Measurements from ENCODE around the gene SKI. TPM values are rescaled to one million over a fixed set of nuclear protein-coding genes. Genes with fewer than 3 reads are reported as not detected.

Gene SKI
- total RNA-seq, 3 donors from 2014 or later: 22.1 to 33.8 (median 26.7) TPM

- Histone ChIP-seq H3K9me3 (no peaks in the 10 kb centered on the region), H3K27ac (peak overlapping the region; percentile 88 to 96), H3K4me1 (peaks cover 44 to 69% of the 10 kb centered on the region in 2 donors), H3K36me3 (no peaks in the 10 kb centered on the region), H3K27me3 (no peaks in the 10 kb centered on the region), H3K4me3 (peak overlapping the region; percentile 66 to 80 (median 72))
- TF ChIP-seq POLR2AphosphoS5 (IDR thresholded peaks at IDR 0.05): no peak
- no peak for TF ChIP-seq CTCF (IDR thresholded peaks at IDR 0.05)
- no peak for TF ChIP-seq POLR2A (IDR thresholded peaks at IDR 0.05)
- DNase-seq (ENCODE audit: low spot score in 2 of 2): no peak
- intact Hi-C loops (cut with DNase I; ENCODE audit: low total_unique reads): no loop called here
These were observed 5.3 kb downstream of the SKI start for GRCh38 chr1:2233468-2233867.

GRCh38 chr1:2233997-2234761, 6.1 kb downstream of the SKI start:
- Histone ChIP-seq H3K4me3 (peak overlapping the region; percentile 66 to 80 (median 72)), H3K9me3 (no peaks in the 10 kb centered on the region), H3K36me3 (no peaks in the 10 kb centered on the region), H3K4me1 (peaks cover 49 to 76% of the 10 kb centered on the region in 2 donors), H3K27me3 (no peaks in the 10 kb centered on the region), H3K27ac (peak overlapping the region; percentile 88 to 96)
- intact Hi-C loops (cut with DNase I; ENCODE audit: low total_unique reads): no loop called here
- TF ChIP-seq CTCF (IDR thresholded peaks at IDR 0.05) (no peak), POLR2AphosphoS5 (IDR thresholded peaks at IDR 0.05) (peak; percentile 81 to 98 (median 91)), POLR2A (IDR thresholded peaks at IDR 0.05) (peak; percentile 19)
- peak; percentile 82 to 92 for DNase-seq (ENCODE audit: low spot score in 2 of 2)

- Histone ChIP-seq H3K27ac (peak overlapping the region; percentile 88 to 96), H3K36me3 (no peaks in the 10 kb centered on the region), H3K27me3 (no peaks in the 10 kb centered on the region), H3K9me3 (no peaks in the 10 kb centered on the region), H3K4me3 (peak overlapping the region in 2 of 3 donors; percentile 66 to 80), H3K4me1 (peaks cover 53 to 82% of the 10 kb centered on the region in 2 donors)
- DNase-seq (ENCODE audit: low spot score in 2 of 2): no peak
- intact Hi-C loops (cut with DNase I; ENCODE audit: low total_unique reads): no loop called here
- TF ChIP-seq POLR2A (IDR thresholded peaks at IDR 0.05) (no peak), CTCF (IDR thresholded peaks at IDR 0.05) (no peak)
These were observed 6.6 kb downstream of the SKI start for GRCh38 chr1:2234762-2235113.

- intact Hi-C loops (cut with DNase I; ENCODE audit: low total_unique reads): no loop called here
- Histone ChIP-seq H3K27ac (peak overlapping the region; percentile 88 to 96), H3K4me3 (peak overlapping the region in 1 of 3 donors; percentile 80), H3K36me3 (no peaks in the 10 kb centered on the region), H3K4me1 (peaks cover 60 to 89% of the 10 kb centered on the region in 2 donors), H3K27me3 (no peaks in the 10 kb centered on the region), H3K9me3 (no peaks in the 10 kb centered on the region)
- TF ChIP-seq POLR2A (IDR thresholded peaks at IDR 0.05): no peak
- TF ChIP-seq CTCF (IDR thresholded peaks at IDR 0.05): no peak
- TF ChIP-seq POLR2AphosphoS5 (IDR thresholded peaks at IDR 0.05): no peak
- no peak for DNase-seq (ENCODE audit: low spot score in 2 of 2)
These were observed 7.3 kb downstream of the SKI start for GRCh38 chr1:2235300-2235998.

Data from breast epithelium (tissue), 4 donors.